HG03442 (cell line): Measurements from ENCODE around the gene PDPN.

ENCODE experiments used
- ATAC-seq: cut with Tn5 transposase; IDR thresholded peaks from one replicate; pipeline ENCODE4 v1.9.1; 2021; ENCODE audit warnings: mild to moderate bottlenecking, moderate library complexity; ENCODE audit not compliant: unreplicated experiment

Gene PDPN

DNA sequence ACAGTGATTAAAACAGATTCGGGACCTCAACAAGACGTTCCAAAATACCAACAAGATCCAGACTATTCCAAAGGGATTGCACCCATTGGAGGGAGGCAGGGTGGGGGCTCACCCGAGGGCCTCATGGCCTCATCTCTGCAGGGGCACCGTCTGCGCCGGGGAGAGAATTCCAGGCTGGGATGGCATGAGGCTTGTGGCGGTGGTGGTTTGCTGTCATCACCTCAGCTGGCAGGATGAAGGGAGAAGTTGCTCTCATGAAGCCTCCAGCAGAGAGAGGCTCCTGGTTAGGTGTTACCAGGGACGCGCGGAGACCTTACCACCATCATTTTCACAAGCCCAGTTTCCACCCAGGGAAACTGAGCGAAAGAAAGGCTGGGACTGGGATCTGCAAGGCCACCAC lies 6.7 kb upstream of the PDPN start:
- ATAC-seq: no peak

DNA sequence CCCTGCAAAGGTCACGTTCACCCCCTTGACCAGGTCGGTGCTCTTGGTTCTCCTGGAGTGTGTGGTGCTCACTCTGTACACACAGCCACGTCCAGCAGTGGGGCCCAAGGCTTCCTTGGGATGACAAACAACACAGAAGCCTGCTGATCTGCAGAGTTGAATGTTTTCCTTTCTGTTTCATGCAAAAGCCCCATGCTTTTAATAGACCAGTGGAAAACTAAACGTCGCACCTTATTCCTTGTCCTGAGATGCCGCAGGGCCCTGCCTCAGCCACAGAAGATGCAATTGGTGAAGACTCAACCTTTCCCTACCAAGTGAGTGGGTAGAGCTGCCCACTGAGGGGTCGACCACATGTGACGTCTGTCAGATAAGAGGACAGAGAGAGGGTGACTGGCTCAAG lies 5.8 kb upstream of the PDPN start:
- no peak for ATAC-seq

DNA sequence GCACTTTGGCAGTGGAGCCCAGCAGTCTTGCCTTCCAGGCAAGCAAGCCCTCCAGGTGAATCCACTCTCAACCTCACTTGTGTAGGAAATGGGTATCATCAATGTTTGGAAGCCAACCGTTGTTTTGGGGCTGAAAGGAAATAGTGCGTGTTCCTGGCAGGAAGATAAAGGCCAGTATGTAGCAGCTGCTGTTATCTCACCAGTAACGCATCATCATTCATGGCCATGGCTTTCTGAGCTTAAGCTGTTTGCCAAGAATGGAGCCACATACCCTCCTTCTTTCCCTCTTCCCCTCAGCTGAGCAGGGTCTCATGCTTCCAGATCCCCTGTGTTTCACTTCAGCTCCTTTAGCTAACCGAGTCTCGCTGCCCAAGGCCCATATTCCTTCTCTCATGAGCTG lies 2.2 kb upstream of the PDPN start:
- ATAC-seq: no peak

DNA sequence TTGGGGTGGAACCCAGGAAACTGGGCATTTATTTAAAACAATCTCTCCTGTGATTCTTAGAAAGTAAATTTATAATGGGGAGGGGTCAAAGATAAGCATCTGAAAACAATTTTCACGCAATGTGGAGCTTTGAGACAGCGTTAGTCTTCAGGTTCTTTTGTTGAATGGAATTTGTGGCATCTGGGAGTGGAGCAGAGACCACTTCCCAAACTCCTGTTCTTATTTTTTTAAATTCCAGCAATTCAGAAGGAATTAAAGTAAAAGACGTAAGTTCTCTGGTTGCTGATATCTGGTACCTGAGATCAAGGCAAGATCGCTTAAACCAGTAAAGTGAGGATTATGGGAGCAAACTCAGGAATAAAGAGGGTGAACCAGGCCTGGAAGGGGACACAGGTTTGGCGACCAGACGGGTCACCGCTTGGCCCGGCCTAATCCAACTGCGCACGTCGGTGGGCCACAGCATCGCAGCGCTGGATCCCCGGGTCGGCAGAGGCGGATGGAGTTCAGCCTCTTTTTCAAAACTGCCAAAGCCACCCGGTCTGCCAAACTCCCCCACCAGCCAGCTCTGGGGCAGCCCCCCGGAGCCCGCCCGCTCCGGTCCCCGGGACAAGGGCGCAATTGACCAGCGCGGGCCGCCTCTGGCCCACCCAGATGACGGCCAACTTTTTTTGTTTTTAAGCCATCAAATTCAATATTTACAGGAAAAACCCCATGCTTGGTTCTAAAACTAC lies 754 bp upstream of the PDPN start:
- no peak for ATAC-seq

DNA sequence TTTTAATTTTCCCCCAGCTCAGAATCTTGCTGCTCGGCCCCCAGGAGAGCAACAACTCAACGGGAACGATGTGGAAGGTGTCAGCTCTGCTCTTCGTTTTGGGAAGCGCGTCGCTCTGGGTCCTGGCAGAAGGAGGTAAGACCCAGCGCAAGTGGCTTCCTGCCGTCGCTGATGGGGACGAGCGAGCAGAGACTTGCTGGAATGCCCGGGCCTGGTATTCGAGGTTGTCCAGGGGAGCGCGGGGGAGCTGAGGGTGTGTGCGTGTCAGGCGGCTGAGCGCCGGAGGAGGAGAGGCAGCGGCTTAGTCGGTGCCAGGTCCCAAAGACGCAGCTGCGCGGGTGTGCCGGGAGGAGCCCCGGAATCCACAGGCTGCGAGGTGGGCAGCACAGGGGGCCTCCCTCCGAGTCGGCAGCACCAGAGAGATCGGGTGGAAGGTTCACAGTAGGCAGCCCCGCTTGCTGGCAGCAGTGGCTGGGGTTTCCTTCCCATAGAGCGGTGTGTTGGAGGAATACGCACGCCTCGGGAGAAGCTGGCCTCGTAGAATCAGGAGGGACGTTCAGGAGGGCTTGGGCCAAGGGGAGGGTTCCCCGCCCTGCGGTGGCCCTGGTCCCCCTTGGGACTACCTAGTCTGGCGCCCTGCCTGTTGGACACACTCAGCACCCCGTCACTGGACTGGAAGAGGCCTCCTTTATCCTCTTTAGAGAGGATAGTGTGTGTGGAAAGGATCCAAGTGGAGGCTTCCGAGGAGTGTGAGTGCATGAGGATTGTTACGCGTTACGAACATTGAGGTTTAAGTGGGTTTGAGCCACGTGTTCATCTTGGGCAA lies 547 bp downstream of the PDPN start:
- no peak for ATAC-seq

DNA sequence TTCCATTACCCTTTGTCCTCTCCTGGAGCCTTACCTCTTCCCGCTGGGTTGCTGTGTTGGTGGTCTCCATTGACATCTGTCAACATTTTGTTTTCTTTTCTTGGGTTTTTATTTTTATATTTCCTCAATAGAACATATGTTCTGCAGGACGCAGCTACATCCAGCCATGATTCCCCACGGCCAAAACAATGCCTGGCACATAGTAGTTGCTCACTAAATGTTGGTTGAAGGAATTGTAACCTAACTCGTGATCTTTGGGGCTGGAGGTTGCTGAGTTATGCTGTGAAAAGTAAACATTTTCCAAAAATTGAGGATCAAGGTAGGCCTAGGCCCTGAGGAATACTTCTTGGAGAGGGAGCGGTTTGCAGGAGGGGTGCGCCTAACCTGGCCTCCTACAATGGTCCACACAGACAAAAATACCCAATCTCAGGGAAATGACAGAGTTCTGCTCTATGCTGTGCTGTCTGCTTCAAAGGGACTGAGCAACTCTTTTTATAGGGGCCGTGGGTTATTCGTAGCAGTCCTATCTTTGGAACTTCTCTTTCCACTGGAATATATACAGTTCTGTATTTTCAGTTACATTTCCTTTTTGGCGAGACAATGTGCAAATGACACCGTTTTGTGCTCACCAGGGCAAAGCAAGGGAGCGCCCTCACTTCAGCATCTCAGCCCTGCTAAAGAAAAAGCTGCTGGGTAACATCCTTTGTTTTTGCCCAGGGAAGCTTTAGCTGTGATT lies 1.4 kb downstream of the PDPN start:
- no peak for ATAC-seq

DNA sequence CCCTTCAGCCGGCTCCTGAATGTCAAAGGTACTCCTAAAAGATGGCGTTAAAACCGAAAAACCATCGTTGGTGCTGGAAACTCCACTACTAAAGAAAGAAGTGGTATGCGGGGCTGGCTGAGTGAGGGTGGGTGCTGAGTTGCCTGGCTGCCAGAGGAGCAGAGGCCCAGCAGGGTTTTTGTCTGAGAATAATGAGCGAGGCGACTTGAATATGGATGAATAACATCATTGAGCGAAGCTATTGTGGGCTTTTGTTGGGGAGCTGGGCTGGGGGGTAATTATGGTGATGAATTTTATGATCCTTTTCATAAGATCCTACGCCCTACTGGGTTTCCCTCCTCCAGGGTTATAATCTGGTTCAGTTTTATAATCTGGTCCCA lies 2.0 kb downstream of the PDPN start:
- no peak for ATAC-seq

DNA sequence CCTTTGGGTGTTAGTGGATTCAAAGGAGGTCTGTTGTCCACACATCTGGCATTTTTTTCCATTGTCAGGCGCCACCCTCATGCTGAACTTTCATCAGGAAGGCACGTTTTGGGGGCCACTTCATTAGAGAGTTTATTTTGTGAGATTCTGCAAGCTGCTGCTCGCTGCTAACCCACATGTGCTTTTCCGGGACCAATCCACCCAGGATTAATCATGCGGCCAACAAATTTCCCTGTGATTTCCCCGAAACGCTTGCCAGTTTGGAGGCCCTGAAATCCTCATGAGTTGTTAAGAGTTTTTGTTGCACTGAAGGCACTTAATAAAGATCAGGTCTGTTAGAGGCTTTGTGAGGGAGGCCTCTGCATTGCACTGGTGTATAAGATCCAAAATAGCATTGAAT lies 2.4 kb downstream of the PDPN start:
- ATAC-seq: no peak

DNA sequence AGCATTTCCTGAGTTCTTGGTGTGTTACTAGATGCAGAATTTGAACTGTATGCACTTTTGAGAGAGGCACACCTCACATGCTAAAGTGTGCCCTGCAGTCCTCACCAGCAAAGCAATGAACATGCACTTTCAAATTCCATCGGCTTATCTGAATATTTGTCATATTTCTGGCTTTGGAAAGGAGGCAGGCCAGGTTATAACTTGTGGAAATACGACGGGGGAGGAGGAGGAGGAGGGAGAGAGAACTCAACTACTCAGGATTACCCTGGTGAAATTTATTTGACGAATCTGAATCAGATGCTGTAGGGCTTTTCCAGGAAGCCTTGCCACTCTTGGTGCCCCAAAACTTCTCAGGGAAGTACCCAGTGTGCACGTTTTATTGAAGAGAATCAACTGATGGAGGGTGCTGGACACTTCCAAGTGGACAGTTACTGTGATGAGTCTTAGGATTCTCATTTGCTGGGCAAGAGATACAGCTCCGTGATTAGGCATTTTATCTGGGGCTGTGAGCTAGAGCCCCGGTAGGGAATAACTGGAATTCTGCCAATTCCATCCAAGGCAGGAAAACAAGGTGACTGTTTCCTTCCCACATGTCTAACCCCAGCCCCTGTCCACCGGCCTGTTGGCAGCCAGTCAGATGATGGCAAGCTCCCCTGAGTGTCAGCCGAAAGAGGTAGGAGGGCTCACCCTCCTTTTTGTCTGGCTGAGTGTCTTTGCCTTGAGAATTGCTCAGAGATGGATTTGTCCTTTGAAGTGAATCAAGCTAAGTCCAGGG lies 3.8 kb downstream of the PDPN start:
- no peak for ATAC-seq

DNA sequence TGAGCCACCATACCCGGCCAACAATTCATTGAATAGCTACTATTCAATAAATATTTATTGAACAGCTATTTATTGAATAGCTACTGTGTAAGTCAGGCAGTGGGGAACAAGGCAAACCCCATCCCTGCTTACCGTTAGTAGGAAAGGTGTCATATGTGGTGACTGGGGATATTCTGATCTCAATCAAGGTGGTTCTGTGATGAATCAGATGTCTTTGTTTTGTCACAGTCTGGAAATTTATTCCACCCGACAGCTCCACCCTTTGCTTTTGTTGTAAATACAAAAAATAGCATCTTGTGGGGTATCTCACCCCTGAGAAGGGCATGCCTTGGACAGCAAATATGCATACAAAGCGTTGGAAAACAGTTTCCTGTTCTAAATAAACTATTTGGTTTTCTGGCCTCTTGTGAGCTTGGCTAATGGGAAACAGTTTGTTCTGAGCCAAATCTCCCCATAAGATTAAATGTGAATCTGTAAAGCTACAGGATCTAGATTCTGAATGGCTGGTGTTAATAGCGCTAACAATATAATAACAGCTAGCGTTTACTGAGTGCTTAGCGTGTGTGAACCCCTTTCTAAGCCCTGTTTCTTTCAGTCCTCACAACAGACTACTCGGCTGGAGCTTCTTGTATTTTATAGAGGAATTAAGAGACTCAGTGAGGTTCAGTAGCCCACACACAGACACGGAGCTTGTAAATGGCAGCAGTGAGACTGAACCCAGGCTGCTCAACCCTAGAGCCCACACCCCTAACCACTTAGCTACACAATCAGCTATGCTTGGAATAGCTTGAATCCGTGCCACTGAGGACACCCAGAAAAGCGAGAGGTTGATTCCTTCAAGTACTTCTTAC lies 5.5 kb downstream of the PDPN start:
- ATAC-seq: no peak

DNA sequence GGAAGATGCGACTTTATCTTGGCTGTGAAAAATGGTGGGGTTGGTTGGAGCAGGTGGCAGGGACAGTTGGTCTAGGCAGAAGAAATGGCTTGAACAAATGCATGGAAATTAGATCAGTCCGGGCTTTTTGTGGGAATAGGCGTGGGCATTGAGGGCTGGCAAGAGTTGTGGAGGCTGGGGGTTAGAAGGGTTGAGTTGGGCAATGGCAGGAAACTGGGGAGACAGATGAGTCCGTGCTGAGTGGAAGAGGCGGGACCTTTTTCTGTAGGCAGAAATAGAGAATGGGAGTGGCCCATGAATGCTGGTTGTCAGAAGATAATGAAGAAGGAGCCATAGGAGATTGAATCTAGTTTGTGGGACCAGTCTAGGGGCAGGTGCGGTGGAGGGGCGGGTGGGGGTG lies 6.9 kb downstream of the PDPN start:
- no peak for ATAC-seq

DNA sequence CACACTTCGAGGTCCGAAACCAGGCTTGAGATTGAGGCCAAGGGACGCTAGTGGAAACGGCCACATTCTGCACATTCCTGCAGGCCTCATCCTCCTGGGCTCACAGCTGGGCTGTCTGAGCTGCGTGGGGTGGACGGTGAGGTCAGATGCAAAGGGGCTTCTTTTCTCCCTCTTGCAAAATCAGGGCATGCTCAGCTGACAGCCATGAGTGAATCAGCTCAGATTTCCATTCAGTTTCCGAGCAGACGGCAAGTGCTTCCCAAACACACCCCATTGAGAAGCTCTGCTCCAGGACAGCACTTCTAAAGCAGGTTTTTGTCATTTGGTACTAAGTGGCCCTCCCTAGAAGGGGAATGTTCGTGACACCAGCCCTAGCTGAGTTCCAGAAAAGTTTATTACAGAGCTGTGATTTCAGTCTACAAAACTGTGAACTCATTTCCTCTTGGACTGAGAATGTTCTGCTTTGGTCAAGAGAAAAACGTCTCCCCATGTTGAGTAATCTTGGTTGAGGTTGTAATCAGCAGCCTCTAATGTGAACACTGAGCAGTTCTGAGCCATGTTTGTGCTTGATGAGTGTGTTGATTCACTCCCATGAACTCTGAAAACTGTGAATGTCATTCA lies 10.0 kb downstream of the PDPN start:
- ATAC-seq: no peak

DNA sequence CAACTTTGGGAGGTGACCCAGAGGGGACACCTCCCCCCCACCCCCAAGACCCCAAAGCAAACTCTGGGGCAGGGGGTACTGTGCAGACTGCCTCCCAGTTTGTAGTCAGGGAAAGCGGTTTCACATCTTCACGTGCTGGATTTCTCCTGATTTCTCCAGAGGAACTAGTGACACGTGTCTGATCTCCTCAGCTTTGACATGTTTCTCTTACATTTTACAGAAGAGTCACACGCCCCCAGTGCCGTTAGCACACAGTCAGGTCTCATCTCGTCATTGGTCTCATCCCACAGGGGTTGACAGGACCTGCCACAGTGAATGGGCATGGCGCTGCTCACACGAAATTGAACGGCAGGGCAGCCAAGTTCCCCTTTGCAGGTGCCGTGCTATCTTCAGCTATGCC lies 11.8 kb downstream of the PDPN start:
- ATAC-seq: no peak

DNA sequence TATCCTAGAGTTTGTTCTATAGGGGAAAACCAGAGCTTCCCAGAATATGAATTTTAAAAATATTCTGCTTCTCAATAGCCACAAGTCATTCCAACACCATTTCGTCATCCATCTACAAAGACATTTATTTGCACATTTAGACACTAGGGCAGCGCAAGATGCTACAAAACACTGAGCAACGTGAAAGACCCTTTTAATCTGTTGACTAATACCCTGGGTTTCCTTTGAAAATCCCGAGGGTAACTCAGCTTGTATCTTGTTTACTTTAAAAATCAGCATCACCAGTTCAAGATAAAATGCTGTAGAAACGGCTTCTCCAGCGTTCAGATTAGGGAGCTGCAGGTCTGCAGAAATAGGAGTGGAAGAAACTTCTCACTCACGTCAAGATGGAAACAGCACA lies 13.5 kb downstream of the PDPN start:
- no peak for ATAC-seq

DNA sequence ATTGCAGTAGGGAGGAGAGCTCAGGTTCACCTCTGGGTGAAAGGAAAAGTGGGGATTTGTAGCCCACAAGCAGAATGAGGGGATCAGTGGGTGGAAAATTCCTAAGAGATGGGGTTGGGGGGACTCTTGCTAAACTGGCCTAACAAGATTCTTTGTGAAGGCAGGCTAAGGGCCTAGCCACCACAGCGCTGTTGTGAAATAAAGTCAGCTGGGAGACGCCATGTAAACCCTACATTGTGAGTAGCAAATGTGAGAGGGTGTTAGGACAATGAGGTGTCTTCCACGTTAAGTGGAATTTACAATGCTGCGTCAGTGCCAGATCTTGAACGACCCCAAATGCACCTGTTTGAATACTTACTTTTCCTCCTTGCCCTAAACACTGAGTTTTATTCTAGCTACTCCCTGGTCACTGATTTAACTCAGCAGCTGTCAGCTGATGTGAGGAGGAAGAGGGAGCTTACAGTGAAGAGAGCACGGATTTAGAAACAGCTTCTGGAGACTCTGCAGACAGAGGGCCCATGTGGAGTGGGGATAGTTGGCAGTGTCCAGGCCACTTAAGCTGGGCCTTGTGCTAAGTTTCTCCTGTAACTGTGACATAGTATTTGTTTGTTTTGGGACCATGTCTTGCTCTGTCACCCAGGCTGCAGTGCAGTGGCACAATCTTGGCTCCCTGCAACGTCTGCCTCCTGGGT lies 17.3 kb downstream of the PDPN start:
- ATAC-seq: no peak

DNA sequence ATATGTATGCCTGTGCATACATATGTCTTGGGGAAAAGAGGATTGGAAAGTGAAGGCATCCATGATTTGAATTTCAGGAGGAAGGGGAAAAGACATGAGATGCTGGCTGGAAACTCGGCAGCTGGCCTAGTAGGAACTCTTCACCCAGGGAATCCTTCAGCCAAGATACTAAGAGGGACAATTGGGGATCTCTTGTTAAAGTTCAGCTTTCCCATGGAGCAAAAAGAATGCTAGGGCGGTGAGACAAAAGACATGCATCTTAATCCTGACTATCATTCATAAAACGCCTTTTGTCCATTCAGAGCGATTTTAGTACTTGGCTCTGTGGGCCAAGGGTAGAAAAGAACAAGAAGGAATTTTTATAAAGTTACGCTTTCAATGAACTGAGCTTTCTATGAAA lies 20.5 kb downstream of the PDPN start:
- ATAC-seq: no peak

DNA sequence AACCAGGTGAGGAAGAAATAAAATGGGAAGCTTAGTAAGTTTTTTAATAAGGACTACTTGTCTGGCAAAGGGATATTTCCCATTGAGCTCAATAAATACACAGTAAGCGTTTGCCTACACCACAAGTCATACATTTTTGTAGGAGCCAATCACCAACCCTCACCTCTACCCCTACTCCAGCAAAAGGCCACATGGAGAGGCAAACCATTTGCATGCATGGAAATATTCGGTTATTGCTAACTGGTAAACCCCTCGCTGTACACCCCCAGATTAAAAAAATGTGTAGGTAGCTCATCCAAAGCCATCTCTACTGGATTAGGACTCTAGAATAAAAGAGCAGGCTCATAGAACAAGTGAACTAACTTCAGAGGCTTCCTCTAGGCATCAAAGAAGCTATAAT lies 21.1 kb downstream of the PDPN start:
- no peak for ATAC-seq

DNA sequence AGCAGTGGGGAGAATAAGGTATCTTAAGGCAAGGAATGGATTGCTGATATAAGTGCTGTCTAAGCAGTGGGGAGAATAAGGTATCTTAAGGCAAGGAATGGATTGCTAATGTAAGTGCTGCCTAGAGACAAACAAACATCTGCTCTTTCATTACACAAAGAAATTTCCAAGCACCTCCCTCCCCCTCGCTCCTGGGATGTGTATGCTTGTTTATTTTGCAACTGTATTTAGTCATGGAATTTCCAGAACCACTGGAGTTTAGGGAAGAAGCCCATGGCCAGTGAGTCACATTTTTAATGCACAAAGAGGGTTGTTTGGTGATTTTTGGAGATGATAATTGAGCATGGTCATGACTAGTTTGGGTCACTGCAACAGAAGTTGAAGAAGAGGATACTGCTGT lies 21.5 kb downstream of the PDPN start:
- ATAC-seq: no peak

DNA sequence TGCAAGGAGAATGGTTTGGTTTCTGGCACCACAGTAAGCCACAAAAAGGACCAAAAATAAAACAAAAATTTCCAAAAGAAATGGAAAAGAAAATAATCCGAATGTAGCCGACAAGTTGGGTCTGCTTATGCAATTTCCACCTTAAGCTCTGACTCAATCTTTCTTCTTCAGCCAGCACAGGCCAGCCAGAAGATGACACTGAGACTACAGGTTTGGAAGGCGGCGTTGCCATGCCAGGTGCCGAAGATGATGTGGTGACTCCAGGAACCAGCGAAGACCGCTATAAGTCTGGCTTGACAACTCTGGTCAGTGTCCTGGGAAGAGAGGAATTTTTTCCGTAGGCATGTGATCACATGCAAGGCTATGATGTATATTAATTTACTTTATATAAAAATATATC lies 23.4 kb downstream of the PDPN start:
- ATAC-seq: no peak
